RPMI8226 (cell line): ENCODE measurements around the gene ARHGEF9.
"Not testable (repeated sequence)": the region's sequence is repeated elsewhere in the genome, so short reads cannot be mapped to it uniquely, and the experiment has no call there.

Experiments
- DNase-seq: peaks from one replicate; pipeline ENCODE4 v3.0.0-alpha.2; 2015

Gene ARHGEF9

GRCh38 chrX:63656871-63657580, 128.0 kb downstream of the ARHGEF9 start:
- DNase-seq, result no peak

GRCh38 chrX:63652086-63652765, 132.8 kb downstream of the ARHGEF9 start:
- DNase-seq, result no peak

GRCh38 chrX:63645748-63646147, 139.3 kb downstream of the ARHGEF9 start:
- not testable (repeated sequence) for DNase-seq

GRCh38 chrX:63635750-63636149, 149.3 kb downstream of the ARHGEF9 start:
- no peak for DNase-seq

- no peak for DNase-seq
Observed at GRCh38 chrX:63613531-63614028, 171.4 kb downstream of the ARHGEF9 start.

- DNase-seq, result no peak
Observed at GRCh38 chrX:63585936-63586335, 199.1 kb downstream of the ARHGEF9 start.
